Adrenal gland (tissue), 12 donors: ENCODE measurements around the gene GABRR2. TPM values are rescaled to one million over a fixed set of nuclear protein-coding genes. Genes with fewer than 3 reads are reported as not detected.
A peak's percentile ranks its signal among the peaks of the same experiment; 100 is the strongest.

Experiments used
- DNase-seq, 7 donors: peaks; one replicate each; pipeline ENCODE4 v3.0.0-alpha.2; 2019 to 2020
- H3K27ac ChIP-seq, 5 donors: fragments of 200-600 bp; sonication (generic) in 4 of 5; 1 replicate in 3 of 5; 2 replicates in 2 of 5; pipeline versions ENCODE4 v1.5.1 to v1.8.0; 2016 to 2020; ENCODE audit warnings: mild to moderate bottlenecking in 1 of 5
- H3K27me3 ChIP-seq: fragments of 200-600 bp; 2 replicates; pipeline ENCODE4 v1.8.0; 2021
- H3K36me3 ChIP-seq, 2 donors: fragments of 200-600 bp; replicated peaks in 1 of 2; 1 replicate in 1 of 2; 2 replicates in 1 of 2; pipeline versions ENCODE4 v1.5.1 to v1.8.0; 2018 to 2022
- H3K4me1 ChIP-seq, 2 donors: fragments of 200-600 bp; replicated peaks in 1 of 2; 1 replicate in 1 of 2; 2 replicates in 1 of 2; pipeline versions ENCODE4 v1.5.1 to v1.8.0; 2018 to 2021
- H3K4me3 ChIP-seq, 4 donors: fragments of 200-600 bp; sonication (generic) in 3 of 4; one replicate each; pipeline ENCODE4 v1.5.1; 2016 to 2018
- H3K9me3 ChIP-seq, 3 donors: fragments of 200-600 bp; sonication (generic) in 1 of 3; replicated peaks in 1 of 3; 1 replicate in 2 of 3; 2 replicates in 1 of 3; pipeline versions ENCODE4 v1.5.1 to v1.8.0; 2016 to 2021
- CTCF ChIP-seq, 6 experiments: fragments of 450-650 bp in 4 of 6; fragments of 200-600 bp in 2 of 6; sonication (generic) in 1 of 6; IDR thresholded peaks; 1 replicate in 5 of 6; 2 replicates in 1 of 6; pipeline versions ENCODE4 v1.5.1 to v1.8.0; 2016 to 2021; ENCODE audit warnings: antibody characterized with exemption in 6 of 6, mild to moderate bottlenecking in 2 of 6, moderate library complexity in 1 of 6
- POLR2A ChIP-seq, 2 donors: fragments of 450-650 bp; IDR thresholded peaks; one replicate each; pipeline ENCODE4 v1.6.1; 2017; ENCODE audit warnings: antibody characterized with exemption in 2 of 2, mild to moderate bottlenecking in 2 of 2, moderate library complexity in 1 of 2
- WGBS, 4 donors: extraction: QIAGEN DNeasy Blood & Tissue Kit in 2 of 4; methylation state at CpG; one replicate each; pipeline versions ENCODE4 v1.1.5 to v1.1.7; 2013 to 2017; 5-methylcytosine and 5-hydroxymethylcytosine counted together
- intact Hi-C, 2 donors: fragments of 100-400 bp; cut with DNase I; formaldehyde crosslinking; loops; one replicate each; pipeline versions ENCODE4 v1.14.1 to v1.15.0; 2022 to 2023
- polyA plus RNA-seq, 3 donors: library from polyadenylated mRNA; stranded (reverse); fragments of 200-250 nt in 2 of 3; fragments of 350-450 nt in 1 of 3; fragmentation: Illumina TruSeq in 1 of 3; extraction: RNeasy Lipid Tissue Mini Kit (QIAGEN cat#74804) in 1 of 3; gene quantifications; one replicate each; pipeline ENCODE4 v1.2.3, GENCODE V29; 2013 to 2014
- total RNA-seq, 9 donors: library from RNA; depleted of rRNA in 4 of 9; stranded (reverse); fragments of >200 nt in 4 of 9; fragments of 120-200 nt in 1 of 9; fragmentation: NEBNext Ultra II Directional in 1 of 9; extraction: Animal tissue kit (Norgen Biotek cat#: 25700) in 1 of 9; gene quantifications; one replicate each; pipeline versions ENCODE4 v1.1.0 to v1.2.4, GENCODE V29; 2013 to 2023
- donor health status: healthy with polysubstance abuse.
- donor health status: Bipolar disorder and iron deficiency.
- donor health status: DM: yes; HTN: yes; CAD: no.
- donor health status: DM: no; HTN: no; CAD: no.
- donor health status: DM: no; HTN: no; CAD: no.
- donor health status: DM: yes; HTN: yes; CAD: no.

GABRR2 gene
- total and polyA plus RNA-seq, 12 donors, result 0.17 to 2.4 (median 0.71) TPM; not detected in 2

- no peak for TF ChIP-seq POLR2A (IDR thresholded peaks at IDR 0.05)
- H3K27me3 ChIP-seq, result no peaks in the 10 kb centered on the region
- H3K4me1 ChIP-seq, result no peaks in the 10 kb centered on the region
- no peaks in the 10 kb centered on the region for H3K9me3 ChIP-seq
- intact Hi-C loops, result no loop called here
- no peak overlapping the region for H3K4me3 ChIP-seq
- H3K27ac ChIP-seq, result no peak overlapping the region
- 85 to 89% (median 88%) methylated on average over 15 of the region's 15 CpGs for WGBS, 4 donors
- H3K36me3 ChIP-seq, result no peaks in the 10 kb centered on the region
- peak in 1 of 7 donors; percentile 34 for DNase-seq
Observed at GRCh38 chr6:89284963-89285735, 29.9 kb downstream of the GABRR2 start.

DNA sequence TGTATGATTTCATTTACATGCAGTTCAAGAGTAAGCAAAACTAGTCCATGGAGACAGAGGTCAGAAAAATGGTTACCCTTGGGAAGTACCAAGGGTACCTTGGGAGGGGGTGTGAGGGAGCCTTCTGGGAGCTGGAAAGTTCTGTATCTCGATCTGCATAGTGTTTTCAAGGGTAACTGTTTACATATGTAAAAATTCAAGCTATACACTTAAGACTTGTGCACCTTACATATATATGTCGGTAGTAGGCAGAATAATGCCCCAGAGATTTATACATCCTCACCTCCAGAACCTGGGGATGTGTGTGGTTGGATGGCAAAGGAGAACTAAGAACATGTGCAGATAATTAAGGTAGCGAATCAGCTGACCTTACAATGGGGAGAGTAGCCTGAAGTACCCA, 31.0 kb downstream of the GABRR2 start:
- Histone ChIP-seq H3K27ac (no peak overlapping the region), H3K27me3 (no peaks in the 10 kb centered on the region), H3K4me3 (no peak overlapping the region), H3K9me3 (no peaks in the 10 kb centered on the region), H3K4me1 (no peaks in the 10 kb centered on the region), H3K36me3 (no peaks in the 10 kb centered on the region)
- no peak for DNase-seq
- TF ChIP-seq POLR2A (IDR thresholded peaks at IDR 0.05) (no peak), CTCF (IDR thresholded peaks at IDR 0.05) (no peak)
- 85 to 93% (median 90%) methylated on average over 3 of the region's 3 CpGs for WGBS, 4 donors
- intact Hi-C loops, result no loop called here

GRCh38 chr6:89282749-89283148, 32.4 kb downstream of the GABRR2 start:
- TF ChIP-seq POLR2A (IDR thresholded peaks at IDR 0.05) (no peak), CTCF (IDR thresholded peaks at IDR 0.05) (no peak)
- H3K36me3 ChIP-seq, result no peaks in the 10 kb centered on the region
- no peak overlapping the region for H3K4me3 ChIP-seq
- H3K4me1 ChIP-seq, result no peaks in the 10 kb centered on the region
- no peaks in the 10 kb centered on the region for H3K9me3 ChIP-seq
- 91 to 93% (median 92%) methylated on average over 8 to 9 of the region's 9 CpGs for WGBS, 4 donors
- H3K27ac ChIP-seq, result no peak overlapping the region
- intact Hi-C loops, result no loop called here
- DNase-seq, result peak in 1 of 7 donors; percentile 17
- H3K27me3 ChIP-seq, result no peaks in the 10 kb centered on the region

GRCh38 chr6:89281779-89282246, 33.3 kb downstream of the GABRR2 start:
- Histone ChIP-seq H3K27me3 (no peaks in the 10 kb centered on the region), H3K4me1 (no peaks in the 10 kb centered on the region), H3K9me3 (no peaks in the 10 kb centered on the region), H3K27ac (no peak overlapping the region), H3K36me3 (no peaks in the 10 kb centered on the region), H3K4me3 (no peak overlapping the region)
- TF ChIP-seq CTCF (IDR thresholded peaks at IDR 0.05), result peak in 4 of 6 experiments; percentile 14 to 33 (median 21)
- TF ChIP-seq POLR2A (IDR thresholded peaks at IDR 0.05), result no peak
- DNase-seq, result peak in 4 of 7 donors; percentile 13 to 62 (median 33)
- WGBS, 4 donors, result 65 to 74% (median 69%) methylated on average over 10 of the region's 10 CpGs
- intact Hi-C loops, result no loop called here

DNA sequence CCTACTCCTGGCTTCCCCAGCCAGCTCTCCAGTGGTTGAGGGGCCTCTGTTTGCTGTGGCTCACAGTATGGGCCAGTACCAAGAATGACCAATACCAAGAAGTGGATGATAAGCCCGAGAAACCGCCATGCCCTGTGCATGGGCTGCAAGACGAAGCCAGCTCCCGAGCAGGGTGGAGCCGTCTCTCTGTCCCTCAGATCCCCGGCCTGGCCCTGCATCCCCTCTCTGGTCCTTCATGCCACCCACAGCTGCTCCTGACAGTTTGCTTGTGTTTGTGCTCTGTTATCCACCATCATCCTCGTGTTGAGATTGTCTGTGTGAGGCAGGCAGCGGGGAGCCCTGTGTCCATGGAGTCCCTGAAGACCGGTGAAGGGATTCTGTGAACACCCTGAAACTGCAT, 36.1 kb downstream of the GABRR2 start:
- intact Hi-C loops, result no loop called here
- WGBS, 4 donors, result 91 to 97% (median 94%) methylated on average over 6 to 9 of the region's 9 CpGs

More for the DNA sequence above, 36.1 kb downstream of the GABRR2 start:
- H3K9me3 ChIP-seq, result no peaks in the 10 kb centered on the region
- DNase-seq, result peak in 1 of 7 donors; percentile 20
- H3K27me3 ChIP-seq, result no peaks in the 10 kb centered on the region
- TF ChIP-seq POLR2A (IDR thresholded peaks at IDR 0.05) (no peak), CTCF (IDR thresholded peaks at IDR 0.05) (no peak)
- no peak overlapping the region for H3K4me3 ChIP-seq
- H3K27ac ChIP-seq, result no peak overlapping the region
- H3K4me1 ChIP-seq, result no peaks in the 10 kb centered on the region
- no peaks in the 10 kb centered on the region for H3K36me3 ChIP-seq
